T-helper 2 cell treated with Interferon-gamma antibody and Interleukin-4, amounts not matched to agents 5 μg/mL and 100 μg/mL, for 36 hours (primary cell): ENCODE results near the gene AGR3.

ENCODE experiments used
- DNase-seq: peaks from one replicate; pipeline ENCODE4 v3.0.0; 2021; ENCODE audit warnings: low spot score
- H3K27ac Mint-ChIP-seq: one replicate; pipeline ENCODE4 v1.8.0; 2021; ENCODE audit warnings: mild to moderate bottlenecking, mixed read lengths
- H3K27me3 Mint-ChIP-seq: one replicate; pipeline ENCODE4 v1.8.0; 2021; ENCODE audit warnings: low read depth, mixed read lengths
- H3K36me3 Mint-ChIP-seq: one replicate; pipeline ENCODE4 v1.8.0; 2021; ENCODE audit warnings: low read depth, mixed read lengths
- H3K4me1 Mint-ChIP-seq: one replicate; pipeline ENCODE4 v1.8.0; 2021; ENCODE audit warnings: low read depth, mixed read lengths
- H3K4me3 Mint-ChIP-seq: one replicate; pipeline ENCODE4 v1.8.0; 2022; ENCODE audit warnings: mild to moderate bottlenecking, moderate library complexity, mixed read lengths
- H3K9me3 Mint-ChIP-seq: one replicate; pipeline ENCODE4 v1.8.0; 2021; ENCODE audit warnings: mixed read lengths

The AGR3 gene

GRCh38 chr7:16914771-16915170 lies 33.0 kb upstream of the AGR3 start:
- H3K36me3 Mint-ChIP-seq, result no peaks in the 10 kb centered on the region
- peaks cover 9% of the 10 kb centered on the region for H3K4me1 Mint-ChIP-seq
- H3K27me3 Mint-ChIP-seq, result peaks cover 12% of the 10 kb centered on the region
- no peak overlapping the region for H3K4me3 Mint-ChIP-seq
- no peak for DNase-seq
- H3K27ac Mint-ChIP-seq, result no peak overlapping the region
- no peaks in the 10 kb centered on the region for H3K9me3 Mint-ChIP-seq

DNA sequence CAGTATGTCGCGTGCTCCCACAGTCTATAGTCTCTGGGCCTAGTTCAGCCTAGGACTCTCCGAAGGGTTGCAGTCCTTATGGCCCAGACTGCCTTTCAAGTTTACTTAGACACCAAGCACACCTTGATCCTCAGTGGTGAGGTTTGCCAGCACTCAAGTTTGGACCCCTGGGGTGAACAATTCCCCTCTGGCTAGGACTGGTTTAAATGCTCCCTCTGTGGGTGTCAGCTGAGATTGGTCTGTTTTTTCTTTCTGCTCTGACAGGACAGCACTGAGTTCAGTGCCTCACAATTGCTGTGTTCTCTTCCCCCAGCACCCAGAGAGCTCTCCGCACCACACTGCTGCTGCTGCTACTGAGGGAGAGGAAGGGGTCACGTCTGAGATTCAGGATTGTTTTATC lies 31.9 kb upstream of the AGR3 start:
- H3K4me3 Mint-ChIP-seq, result no peak overlapping the region
- no peak overlapping the region for H3K27ac Mint-ChIP-seq
- peaks cover 16% of the 10 kb centered on the region for H3K27me3 Mint-ChIP-seq
- no peaks in the 10 kb centered on the region for H3K9me3 Mint-ChIP-seq
- H3K36me3 Mint-ChIP-seq, result no peaks in the 10 kb centered on the region
- DNase-seq, result no peak
- H3K4me1 Mint-ChIP-seq, result peaks cover 9% of the 10 kb centered on the region

GRCh38 chr7:16912540-16912939 lies 30.8 kb upstream of the AGR3 start:
- H3K4me1 Mint-ChIP-seq, result peaks cover 9% of the 10 kb centered on the region
- no peaks in the 10 kb centered on the region for H3K9me3 Mint-ChIP-seq
- H3K27me3 Mint-ChIP-seq, result peaks cover 18% of the 10 kb centered on the region
- no peak overlapping the region for H3K4me3 Mint-ChIP-seq
- H3K27ac Mint-ChIP-seq, result no peak overlapping the region
- no peaks in the 10 kb centered on the region for H3K36me3 Mint-ChIP-seq
- DNase-seq, result no peak

GRCh38 chr7:16908561-16908960 lies 26.8 kb upstream of the AGR3 start:
- Mint-ChIP-seq H3K9me3 (no peaks in the 10 kb centered on the region), H3K36me3 (no peaks in the 10 kb centered on the region), H3K27me3 (peaks cover 38% of the 10 kb centered on the region), H3K27ac (no peak overlapping the region), H3K4me1 (no peaks in the 10 kb centered on the region), H3K4me3 (no peak overlapping the region)
- DNase-seq, result no peak

- no peak overlapping the region for H3K27ac Mint-ChIP-seq
- DNase-seq, result no peak
- H3K36me3 Mint-ChIP-seq, result no peaks in the 10 kb centered on the region
- H3K9me3 Mint-ChIP-seq, result no peaks in the 10 kb centered on the region
- H3K4me3 Mint-ChIP-seq, result no peak overlapping the region
- peaks cover 44% of the 10 kb centered on the region for H3K27me3 Mint-ChIP-seq
- no peaks in the 10 kb centered on the region for H3K4me1 Mint-ChIP-seq
These were observed 23.7 kb upstream of the AGR3 start for GRCh38 chr7:16905300-16906044.

GRCh38 chr7:16904076-16904475 lies 22.3 kb upstream of the AGR3 start:
- H3K4me3 Mint-ChIP-seq, result no peak overlapping the region
- peaks cover 37% of the 10 kb centered on the region for H3K27me3 Mint-ChIP-seq
- H3K27ac Mint-ChIP-seq, result no peak overlapping the region
- H3K36me3 Mint-ChIP-seq, result no peaks in the 10 kb centered on the region
- H3K9me3 Mint-ChIP-seq, result no peaks in the 10 kb centered on the region
- DNase-seq, result no peak
- no peaks in the 10 kb centered on the region for H3K4me1 Mint-ChIP-seq

DNA sequence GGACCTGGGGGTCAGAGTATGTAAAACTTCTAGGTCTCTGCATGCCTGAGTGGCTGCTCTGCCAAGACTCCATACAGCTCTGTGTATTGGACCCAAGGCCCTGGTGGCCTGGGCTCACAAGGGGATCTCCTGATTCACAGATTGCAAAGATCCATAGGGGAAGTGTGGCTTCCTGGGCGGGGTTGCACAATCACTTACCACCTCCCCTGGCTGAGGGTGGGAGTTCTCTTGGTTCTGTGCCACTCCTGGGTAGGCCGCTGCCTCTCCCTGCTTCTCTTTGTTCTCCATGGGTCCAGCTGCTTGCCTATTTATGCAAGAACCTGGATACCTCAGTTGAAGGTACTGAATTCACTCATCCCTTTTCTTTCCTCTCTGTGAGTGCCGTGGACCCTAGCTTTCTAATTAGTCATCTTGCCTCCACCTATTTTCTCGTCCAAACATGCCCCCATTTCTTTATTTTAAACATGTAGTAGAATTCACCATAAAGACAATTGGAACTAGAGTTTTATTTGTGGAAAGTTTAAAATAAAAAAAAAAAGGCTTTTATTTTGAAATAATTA lies 18.5 kb upstream of the AGR3 start:
- Mint-ChIP-seq H3K9me3 (no peaks in the 10 kb centered on the region), H3K4me3 (no peak overlapping the region), H3K27ac (no peak overlapping the region), H3K36me3 (no peaks in the 10 kb centered on the region), H3K4me1 (no peaks in the 10 kb centered on the region), H3K27me3 (peaks cover 32% of the 10 kb centered on the region)
- DNase-seq, result no peak

- peaks cover 13% of the 10 kb centered on the region for H3K27me3 Mint-ChIP-seq
- peaks cover 8% of the 10 kb centered on the region for H3K4me1 Mint-ChIP-seq
- H3K27ac Mint-ChIP-seq, result no peak overlapping the region
- no peak overlapping the region for H3K4me3 Mint-ChIP-seq
- no peaks in the 10 kb centered on the region for H3K9me3 Mint-ChIP-seq
- no peaks in the 10 kb centered on the region for H3K36me3 Mint-ChIP-seq
- no peak for DNase-seq
These were observed 10.3 kb upstream of the AGR3 start for GRCh38 chr7:16891874-16892643.

GRCh38 chr7:16891338-16891737 lies 9.6 kb upstream of the AGR3 start:
- DNase-seq, result no peak
- Mint-ChIP-seq H3K27me3 (peaks cover 12% of the 10 kb centered on the region), H3K9me3 (no peaks in the 10 kb centered on the region), H3K36me3 (no peaks in the 10 kb centered on the region), H3K27ac (no peak overlapping the region), H3K4me1 (peaks cover 8% of the 10 kb centered on the region), H3K4me3 (no peak overlapping the region)

GRCh38 chr7:16889851-16890415 lies 8.2 kb upstream of the AGR3 start:
- H3K36me3 Mint-ChIP-seq, result no peaks in the 10 kb centered on the region
- no peaks in the 10 kb centered on the region for H3K9me3 Mint-ChIP-seq
- H3K4me1 Mint-ChIP-seq, result peaks cover 8% of the 10 kb centered on the region
- H3K27me3 Mint-ChIP-seq, result peaks cover 10% of the 10 kb centered on the region
- no peak for DNase-seq
- no peak overlapping the region for H3K27ac Mint-ChIP-seq
- H3K4me3 Mint-ChIP-seq, result no peak overlapping the region

DNA sequence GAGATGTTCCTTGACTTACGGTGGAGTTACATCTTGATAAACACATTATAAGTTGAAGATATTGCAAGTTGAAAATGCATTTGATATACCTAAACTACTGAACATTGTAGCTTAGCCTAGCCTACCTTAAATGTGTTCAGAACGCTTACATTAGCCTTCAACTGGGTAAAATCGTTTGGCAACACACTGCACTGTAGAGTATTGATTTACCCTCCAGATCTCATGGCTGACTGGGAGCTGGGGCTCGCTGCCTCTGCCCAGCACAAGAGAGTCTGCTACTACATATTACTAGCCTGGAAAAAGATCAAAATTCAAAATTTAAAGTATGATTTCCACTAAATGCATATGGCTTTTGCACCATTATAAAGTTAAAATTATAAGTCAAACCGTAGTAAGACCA lies 7.5 kb upstream of the AGR3 start:
- H3K9me3 Mint-ChIP-seq, result no peaks in the 10 kb centered on the region
- DNase-seq, result no peak
- no peaks in the 10 kb centered on the region for H3K36me3 Mint-ChIP-seq
- H3K4me1 Mint-ChIP-seq, result peaks cover 8% of the 10 kb centered on the region
- H3K4me3 Mint-ChIP-seq, result no peak overlapping the region
- peaks cover 10% of the 10 kb centered on the region for H3K27me3 Mint-ChIP-seq
- H3K27ac Mint-ChIP-seq, result no peak overlapping the region

DNA sequence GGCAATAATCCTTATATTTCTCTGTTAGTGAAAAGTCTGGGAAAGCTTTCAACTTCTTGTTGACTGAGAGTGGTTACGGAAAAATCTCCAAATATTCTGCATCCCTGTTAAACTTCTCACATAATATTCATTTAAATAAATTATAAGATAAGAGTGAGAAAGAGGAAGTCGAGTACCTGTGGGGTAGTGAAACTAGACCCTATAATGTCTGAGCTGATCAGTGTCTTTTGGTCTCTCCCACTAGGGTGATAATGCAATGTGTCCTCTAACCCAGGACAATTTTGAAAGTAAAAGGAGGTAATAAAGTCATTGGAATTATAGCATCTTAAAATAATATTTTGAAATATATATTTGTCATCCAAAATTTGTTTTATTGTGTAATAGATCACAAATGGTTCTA lies 2.1 kb upstream of the AGR3 start:
- H3K27me3 Mint-ChIP-seq, result peaks cover 12% of the 10 kb centered on the region
- no peaks in the 10 kb centered on the region for H3K9me3 Mint-ChIP-seq
- H3K4me1 Mint-ChIP-seq, result no peaks in the 10 kb centered on the region
- no peak overlapping the region for H3K27ac Mint-ChIP-seq
- no peaks in the 10 kb centered on the region for H3K36me3 Mint-ChIP-seq
- DNase-seq, result no peak
- H3K4me3 Mint-ChIP-seq, result no peak overlapping the region

GRCh38 chr7:16880554-16880953 lies 1.2 kb downstream of the AGR3 start:
- Mint-ChIP-seq H3K4me1 (no peaks in the 10 kb centered on the region), H3K36me3 (no peaks in the 10 kb centered on the region), H3K27ac (no peak overlapping the region), H3K4me3 (no peak overlapping the region), H3K27me3 (peaks cover 2% of the 10 kb centered on the region), H3K9me3 (no peaks in the 10 kb centered on the region)
- no peak for DNase-seq

- H3K27me3 Mint-ChIP-seq, result peaks cover 2% of the 10 kb centered on the region
These were observed 2.6 kb downstream of the AGR3 start for GRCh38 chr7:16879181-16879580.

More at GRCh38 chr7:16879181-16879580, 2.6 kb downstream of the AGR3 start:
- no peak for DNase-seq
- no peak overlapping the region for H3K27ac Mint-ChIP-seq
- H3K4me1 Mint-ChIP-seq, result no peaks in the 10 kb centered on the region
- H3K36me3 Mint-ChIP-seq, result no peaks in the 10 kb centered on the region
- no peak overlapping the region for H3K4me3 Mint-ChIP-seq
- no peaks in the 10 kb centered on the region for H3K9me3 Mint-ChIP-seq
